ENCODE measurements around the gene DSG2.

DSG2 gene

DNA sequence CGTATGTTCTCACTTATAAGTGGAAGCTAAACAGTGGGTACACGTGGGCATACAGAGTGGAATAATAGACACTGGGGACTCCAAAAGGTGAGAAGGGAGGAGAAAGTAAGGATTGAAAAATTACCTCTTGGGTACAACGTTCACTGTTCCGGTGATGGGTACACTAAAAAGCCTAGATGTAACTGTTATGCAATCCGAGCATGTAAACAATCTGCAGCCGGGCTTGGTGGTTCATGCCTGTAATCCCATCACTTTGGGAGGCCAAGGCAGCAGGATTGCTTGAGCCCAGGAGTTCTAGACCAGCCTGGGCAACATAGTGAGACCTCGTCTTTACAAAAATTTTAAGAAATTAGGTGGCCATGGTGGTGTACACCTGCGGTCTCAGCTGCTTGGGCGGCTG lies 60.6 kb downstream of the DSG2 start:
- no peak for DNase-seq

DNA sequence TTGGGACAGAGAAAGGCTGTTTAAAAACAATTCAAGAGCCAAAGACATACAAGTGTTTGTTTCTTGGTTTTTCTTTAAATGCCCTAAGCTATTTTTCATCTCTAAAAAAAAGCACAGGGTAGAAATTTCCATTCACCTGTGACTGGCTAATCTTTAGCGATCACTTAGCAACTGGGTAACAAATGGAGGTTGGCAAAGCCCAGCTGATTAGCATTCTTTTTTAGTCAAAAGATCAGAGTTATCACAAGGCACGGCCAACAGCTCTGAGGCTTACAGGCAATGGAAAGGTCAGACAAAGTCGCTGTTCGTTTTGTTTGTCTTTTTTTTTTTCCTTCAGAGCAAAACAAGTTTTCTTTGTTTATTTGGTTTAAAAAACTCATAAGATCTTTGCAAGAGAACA lies 64.7 kb downstream of the DSG2 start:
- no peak for DNase-seq

GRCh38 chr18:31563778-31564177 lies 65.8 kb downstream of the DSG2 start:
- no peak for DNase-seq

GRCh38 chr18:31565345-31565744 lies 67.4 kb downstream of the DSG2 start:
- DNase-seq, result no peak

DNA sequence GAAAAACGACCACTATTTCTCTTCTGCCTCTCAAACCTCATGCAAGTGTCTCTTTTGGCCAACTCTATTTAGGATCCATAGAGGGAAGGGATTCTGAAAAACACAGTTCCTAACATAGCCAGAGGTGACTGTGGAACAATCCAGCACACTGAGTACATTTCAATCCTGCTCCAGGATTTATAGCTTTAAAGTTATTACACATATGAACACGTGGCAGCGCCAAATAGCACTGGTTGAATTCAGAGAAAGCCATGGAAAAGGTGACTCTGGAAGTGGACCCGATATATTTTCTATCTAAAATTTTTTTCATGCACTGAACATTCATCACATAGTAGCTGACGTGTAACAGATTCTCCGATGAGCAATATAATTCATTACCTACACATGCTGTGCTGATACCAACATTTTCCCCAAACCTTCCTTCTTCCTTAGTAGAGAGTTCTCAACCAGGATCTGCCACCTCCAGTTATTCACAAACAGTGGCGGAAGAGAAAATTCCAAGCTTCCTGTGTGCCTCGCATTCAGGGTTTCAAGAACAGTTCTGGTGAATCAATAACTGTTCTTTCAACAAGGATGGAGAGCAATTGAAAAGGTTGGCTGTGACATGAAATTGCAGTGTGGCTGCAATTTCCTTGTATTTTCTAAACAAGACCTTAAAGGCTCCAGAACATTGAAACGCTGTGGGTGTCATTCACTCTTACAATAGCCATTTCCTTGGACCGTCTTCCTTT lies 68.0 kb downstream of the DSG2 start:
- no peak for DNase-seq

DNA sequence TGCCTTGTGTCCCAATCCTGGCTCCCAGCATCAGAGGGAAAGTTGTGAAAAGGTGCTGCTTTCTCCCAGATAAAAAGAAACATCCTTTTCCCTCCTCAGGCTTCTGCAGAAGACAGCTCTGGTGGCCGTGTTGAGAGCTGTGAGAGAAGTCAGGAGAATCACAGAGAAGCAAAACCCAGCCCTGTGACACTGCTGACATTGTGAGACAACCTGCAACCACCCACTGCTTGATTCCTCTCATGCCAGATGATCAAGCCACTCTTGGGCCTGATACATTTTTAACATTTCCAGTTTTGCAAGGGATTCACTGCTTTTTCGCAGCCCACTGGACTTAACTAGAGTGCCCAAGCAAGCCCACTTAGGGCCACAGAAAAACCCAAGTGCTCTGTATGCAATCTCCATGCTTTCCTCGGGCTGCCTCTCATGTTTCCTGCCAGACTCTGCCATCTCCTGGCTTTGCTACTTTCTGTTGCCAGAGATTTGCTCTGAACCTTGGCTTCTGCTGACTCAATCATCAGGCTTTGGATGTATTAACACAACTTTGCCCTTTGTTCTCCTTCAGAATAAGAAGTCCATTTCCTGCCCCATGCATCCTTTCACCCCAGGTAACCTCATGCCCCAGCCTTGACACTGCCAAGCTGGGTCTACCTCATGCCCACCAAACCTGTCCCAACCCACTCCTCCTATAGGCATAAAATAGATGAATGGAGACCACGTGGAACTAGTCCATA lies 68.8 kb downstream of the DSG2 start:
- no peak for DNase-seq

- no peak for DNase-seq
These were observed 74.4 kb downstream of the DSG2 start for GRCh38 chr18:31572368-31572767.

DNA sequence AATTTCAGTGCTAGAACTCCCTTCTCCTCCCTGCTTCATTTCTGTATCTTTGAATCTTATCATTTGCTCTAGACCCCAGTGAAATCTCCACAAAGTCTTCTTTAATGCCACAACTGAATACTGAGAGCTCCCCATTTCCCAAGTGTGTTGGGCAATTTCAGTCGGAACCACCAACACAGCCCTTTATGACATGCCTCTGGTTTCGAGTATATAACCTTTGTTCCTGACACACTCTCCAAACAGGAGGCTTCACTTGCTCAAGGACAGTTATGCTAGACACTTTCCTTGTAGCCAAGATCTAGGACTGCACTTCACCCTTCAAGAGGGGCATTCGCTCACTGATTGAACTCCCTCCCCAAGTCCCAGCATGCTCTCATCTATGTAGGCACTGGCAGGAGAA lies 75.1 kb downstream of the DSG2 start:
- DNase-seq, result no peak

DNA sequence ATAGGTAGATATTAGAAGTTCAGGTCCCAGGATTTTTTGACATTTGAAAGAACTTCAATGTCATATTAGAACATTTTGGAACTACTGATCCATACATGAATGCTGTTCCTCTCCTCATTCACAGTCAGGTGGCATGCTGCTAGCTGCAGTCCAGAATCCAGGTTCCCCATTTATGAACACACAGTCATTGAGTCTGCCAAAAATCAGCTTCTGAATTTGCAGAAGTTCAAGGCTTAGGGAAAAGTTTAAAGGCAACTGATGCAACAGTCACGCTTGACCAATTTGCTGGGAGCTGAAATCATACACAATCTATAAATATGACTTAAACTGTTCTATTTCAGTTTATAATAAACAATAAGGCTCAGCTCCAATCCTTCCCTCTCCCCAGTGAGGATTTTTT lies 76.4 kb downstream of the DSG2 start:
- DNase-seq, result no peak

- DNase-seq, result no peak
These were observed 77.7 kb downstream of the DSG2 start for GRCh38 chr18:31575515-31576257.

DNA sequence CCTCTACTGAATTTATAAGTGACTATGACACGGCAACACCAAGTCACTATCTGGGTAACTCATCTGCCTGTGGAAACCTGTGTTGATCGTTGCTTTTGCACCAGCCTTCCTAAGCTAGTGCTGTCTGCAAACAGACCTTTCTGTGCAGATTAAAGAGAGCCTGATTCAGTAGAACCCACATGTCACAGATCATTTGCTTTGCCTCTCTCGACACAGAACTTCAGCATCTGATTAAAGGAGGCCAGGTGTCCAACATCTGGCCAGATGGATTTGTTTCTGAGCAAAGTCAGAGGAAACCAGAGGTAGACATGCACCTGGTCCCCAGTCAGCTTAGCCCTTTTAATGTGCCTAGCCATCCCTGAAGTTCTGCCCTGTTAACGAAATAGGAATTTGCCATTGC lies 78.7 kb downstream of the DSG2 start:
- DNase-seq, result no peak

GRCh38 chr18:31577195-31577594 lies 79.2 kb downstream of the DSG2 start:
- DNase-seq, result no peak

DNA sequence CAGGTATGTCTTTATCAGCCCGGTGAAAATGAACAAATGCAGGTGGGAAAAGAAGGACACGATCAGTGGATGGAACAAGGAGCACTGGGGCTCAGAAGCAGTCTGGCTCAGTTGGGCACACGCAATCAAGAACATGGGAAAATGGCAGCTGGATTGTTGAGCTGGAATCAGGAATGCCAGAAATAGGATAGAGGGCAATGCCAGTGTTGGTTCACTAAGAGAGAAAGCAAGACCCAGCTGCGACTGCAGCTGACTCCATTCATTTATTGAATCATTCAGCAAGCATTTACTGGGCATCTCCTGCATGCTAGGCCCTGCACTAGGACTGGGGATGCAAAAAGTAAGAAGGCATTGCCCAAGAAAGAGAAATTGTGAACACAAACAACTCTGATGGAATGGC lies 80.1 kb downstream of the DSG2 start:
- no peak for DNase-seq

DNA sequence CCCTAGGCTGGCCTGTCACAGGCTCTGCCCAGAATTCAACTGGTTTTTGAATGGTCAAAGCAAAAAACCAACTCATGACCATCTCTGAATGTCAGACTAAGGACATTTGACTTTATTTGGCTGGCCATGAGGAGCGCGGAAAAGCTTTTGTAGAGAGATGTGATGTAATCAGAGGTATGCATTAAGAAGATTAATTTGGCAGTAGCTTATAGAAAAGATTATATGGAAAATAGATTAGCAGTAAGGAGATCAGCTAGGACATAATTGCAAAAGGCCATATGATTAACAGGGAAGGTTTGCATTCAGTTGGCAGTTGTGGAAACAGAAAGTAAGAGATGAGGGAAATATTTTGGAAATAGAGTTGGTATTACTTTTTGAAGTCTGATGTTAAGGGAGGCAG lies 81.4 kb downstream of the DSG2 start:
- no peak for DNase-seq

DNA sequence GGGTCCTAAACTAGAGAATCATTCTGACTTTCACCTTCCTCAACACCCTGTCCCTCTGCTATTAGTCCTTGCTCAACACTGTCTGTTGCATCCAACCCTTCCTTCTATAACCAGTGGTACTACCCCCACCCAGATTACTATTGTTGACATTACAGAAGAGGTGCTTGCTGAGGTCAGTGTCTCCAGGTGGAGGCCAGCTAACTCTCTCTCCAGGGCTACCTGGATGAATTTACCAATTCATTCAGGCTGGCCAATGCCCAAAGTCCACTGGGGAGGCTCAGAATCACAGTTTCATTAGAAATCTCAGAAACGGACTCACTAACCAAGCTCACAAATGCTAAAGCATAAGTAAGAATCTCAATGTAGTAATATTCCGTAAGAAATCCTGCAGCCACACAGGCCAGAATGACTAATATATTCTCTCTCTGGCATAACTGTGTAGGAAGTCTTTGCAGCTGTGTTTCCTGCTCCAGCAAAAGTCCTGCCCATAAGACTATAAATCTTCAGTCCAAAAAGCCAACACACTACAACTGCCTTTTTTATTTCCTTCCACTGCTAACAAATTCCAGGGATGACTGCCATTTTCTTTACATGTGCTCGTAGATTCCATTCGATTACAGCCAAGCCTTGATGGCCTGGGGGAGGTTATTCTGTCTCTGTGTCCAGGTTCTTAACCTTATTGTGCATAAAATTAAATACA lies 83.7 kb downstream of the DSG2 start:
- DNase-seq, result no peak

DNA sequence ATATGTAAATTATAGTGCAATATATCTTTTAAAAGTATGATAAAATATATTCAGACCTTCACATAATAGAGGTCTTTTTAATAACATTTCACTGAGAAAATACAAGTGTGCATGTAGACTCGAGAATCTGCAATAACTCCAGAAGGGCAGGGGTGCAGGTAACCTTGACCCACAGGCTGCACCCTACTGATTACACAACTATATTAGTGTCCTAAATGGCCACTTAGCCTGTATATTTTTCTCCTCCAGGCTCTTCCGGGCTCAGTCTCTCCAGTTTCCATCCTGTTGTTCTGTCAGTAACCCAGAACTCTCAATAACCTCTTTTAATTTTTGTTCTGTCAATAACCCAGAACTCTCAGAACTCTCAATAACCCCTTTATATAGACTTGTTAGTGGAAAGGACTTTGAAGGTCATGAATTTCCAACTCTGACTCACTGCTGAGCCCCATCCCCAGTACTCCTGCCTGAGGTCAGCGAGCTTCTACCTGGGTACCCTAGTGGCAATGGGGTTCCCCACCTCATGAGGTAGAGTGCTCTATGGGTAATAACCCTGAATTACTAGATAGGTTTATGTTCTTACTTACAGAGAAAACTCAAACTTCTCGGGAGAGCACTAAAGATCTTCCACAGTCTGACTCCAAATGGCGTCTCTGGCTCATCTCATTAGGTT lies 85.3 kb downstream of the DSG2 start:
- no peak for DNase-seq

DNA sequence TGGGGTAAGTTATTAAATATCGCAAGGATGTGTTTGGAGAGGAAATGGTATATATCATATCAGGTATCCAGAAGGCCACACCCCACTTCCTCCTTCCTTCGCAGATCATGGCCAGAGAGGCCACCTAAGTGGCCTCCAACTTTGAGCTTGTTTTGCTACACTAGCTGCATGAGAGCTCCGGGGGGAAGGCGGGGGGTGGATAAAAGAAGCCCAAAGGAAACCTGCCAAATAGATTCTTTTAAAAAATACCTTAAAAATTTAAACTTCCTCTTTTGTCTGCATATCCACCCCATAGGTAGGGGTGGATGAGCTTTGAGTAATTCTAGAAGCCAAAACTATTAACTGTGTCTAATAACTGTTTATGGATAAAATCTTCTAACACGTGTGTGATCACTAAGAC lies 88.0 kb downstream of the DSG2 start:
- DNase-seq, result no peak

GRCh38 chr18:31586616-31587015 lies 88.6 kb downstream of the DSG2 start:
- DNase-seq, result no peak

DNA sequence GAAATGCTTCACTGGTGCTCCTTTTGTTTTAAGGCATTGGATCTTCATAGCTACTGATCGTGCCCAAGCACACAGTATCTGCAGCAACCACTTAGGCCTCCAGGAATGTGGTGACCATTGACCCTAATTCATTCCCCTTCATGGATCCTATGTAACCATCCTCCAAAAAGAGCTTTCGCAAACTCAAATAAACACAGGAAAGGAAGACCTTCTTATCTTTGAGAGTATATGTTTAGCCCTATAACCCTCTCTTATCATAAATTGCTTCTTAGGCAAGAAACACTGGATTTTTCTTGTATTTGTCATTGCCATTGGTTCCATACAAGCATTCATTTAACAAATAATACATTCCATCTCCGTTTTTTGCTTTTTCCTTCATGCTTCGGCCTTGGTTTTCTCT lies 89.6 kb downstream of the DSG2 start:
- no peak for DNase-seq

DNA sequence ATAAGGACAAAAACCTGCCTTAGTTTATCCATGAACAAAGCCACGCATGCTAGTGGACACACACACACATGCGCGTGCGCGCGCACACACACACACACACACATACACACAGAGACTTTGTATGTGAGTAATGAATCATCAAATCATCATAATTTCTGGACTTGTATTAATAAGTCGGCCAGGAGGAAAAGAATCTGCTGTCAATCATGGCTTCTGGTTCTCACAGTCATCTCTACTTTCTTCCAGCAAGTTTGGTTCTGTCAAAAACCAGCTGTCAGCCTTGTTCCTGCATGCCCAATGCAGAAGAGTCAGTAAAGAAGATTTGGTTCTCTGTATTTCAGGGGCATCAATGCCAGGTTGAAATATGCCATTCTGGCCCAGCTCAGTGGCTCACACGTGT lies 92.6 kb downstream of the DSG2 start:
- DNase-seq, result no peak

GRCh38 chr18:31591113-31591512 lies 93.1 kb downstream of the DSG2 start:
- no peak for DNase-seq

DNA sequence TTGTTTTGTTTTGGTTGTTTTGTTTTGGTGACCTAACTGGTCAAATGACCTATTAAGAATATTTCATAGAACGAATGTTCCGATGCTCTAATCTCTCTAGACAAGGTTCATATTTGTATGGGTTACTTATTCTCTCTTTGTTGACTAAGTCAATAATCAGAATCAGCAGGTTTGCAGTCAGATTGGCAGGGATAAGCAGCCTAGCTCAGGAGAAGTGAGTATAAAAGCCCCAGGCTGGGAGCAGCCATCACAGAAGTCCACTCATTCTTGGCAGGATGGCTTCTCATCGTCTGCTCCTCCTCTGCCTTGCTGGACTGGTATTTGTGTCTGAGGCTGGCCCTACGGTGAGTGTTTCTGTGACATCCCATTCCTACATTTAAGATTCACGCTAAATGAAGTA lies 93.7 kb downstream of the DSG2 start, which contains the start of gene TTR:
TTR (plus strand) TSS at position 250 of the 400 bp plus-strand sequence; CDS start at position 276, 26 bp downstream.
- no peak for DNase-seq
